ENCODE measurements around the gene THSD7A.

DNA sequence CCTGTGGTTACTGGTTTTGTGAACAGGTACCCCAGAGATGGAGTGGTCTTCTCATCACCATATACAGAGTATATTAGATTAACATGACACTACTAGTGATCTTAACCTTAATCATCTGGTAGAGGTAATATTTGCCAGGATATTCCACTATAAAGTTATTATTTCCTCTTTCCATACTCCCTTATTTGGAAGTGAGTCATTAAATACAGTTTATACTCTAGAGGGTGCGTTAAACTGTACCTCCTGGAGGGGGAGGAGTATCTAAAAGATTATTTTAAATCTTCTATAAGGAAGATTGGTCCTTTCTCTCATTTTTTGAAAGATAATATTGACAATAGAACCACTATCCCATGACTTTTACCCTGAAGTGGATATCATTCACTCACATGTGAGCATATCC is 85.4 kb downstream of the THSD7A start:
- TF ChIP-seq, protein P1, sequence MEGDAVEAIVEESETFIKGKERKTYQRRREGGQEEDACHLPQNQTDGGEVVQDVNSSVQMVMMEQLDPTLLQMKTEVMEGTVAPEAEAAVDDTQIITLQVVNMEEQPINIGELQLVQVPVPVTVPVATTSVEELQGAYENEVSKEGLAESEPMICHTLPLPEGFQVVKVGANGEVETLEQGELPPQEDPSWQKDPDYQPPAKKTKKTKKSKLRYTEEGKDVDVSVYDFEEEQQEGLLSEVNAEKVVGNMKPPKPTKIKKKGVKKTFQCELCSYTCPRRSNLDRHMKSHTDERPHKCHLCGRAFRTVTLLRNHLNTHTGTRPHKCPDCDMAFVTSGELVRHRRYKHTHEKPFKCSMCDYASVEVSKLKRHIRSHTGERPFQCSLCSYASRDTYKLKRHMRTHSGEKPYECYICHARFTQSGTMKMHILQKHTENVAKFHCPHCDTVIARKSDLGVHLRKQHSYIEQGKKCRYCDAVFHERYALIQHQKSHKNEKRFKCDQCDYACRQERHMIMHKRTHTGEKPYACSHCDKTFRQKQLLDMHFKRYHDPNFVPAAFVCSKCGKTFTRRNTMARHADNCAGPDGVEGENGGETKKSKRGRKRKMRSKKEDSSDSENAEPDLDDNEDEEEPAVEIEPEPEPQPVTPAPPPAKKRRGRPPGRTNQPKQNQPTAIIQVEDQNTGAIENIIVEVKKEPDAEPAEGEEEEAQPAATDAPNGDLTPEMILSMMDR (conservative IDR thresholded peaks at IDR 0.05; ENCODE audit: low read depth, low read length): no peak
- TF ChIP-seq EZH2 (IDR thresholded peaks at IDR 0.05; ENCODE audit: borderline replicate concordance, low read depth, low read length, poor library complexity, severe bottlenecking): no peak
